H9 (cell line): Measurements from ENCODE around the gene SUPT3H. TPM values are rescaled to one million over a fixed set of nuclear protein-coding genes. Genes with fewer than 3 reads are reported as not detected.

Experiments used
- DNase-seq: peaks from one replicate; pipeline ENCODE4 v3.0.0-alpha.2; 2017
- H2AFZ ChIP-seq: one replicate; pipeline ENCODE4 v1.6.1; 2013; ENCODE audit warnings: mild to moderate bottlenecking, low read length, control low read depth, moderate library complexity
- H2AK5ac ChIP-seq: 2 replicates; pipeline ENCODE4 v1.6.1; 2013; ENCODE audit warnings: low read length, control low read depth, mixed read lengths; ENCODE audit not compliant: insufficient read length
- H2BK120ac ChIP-seq: one replicate; pipeline ENCODE4 v1.6.1; 2013; ENCODE audit warnings: low read depth, mild to moderate bottlenecking, low read length, control low read depth, inconsistent platforms; ENCODE audit not compliant: poor library complexity, severe bottlenecking
- H2BK12ac ChIP-seq: 2 replicates; pipeline ENCODE4 v1.6.1; 2013; ENCODE audit warnings: low read length, control low read depth, mixed read lengths, low read depth; ENCODE audit not compliant: insufficient read length
- H2BK15ac ChIP-seq: 2 replicates; pipeline ENCODE4 v1.6.1; 2013; ENCODE audit warnings: low read depth, low read length, control low read depth
- H2BK20ac ChIP-seq: one replicate; pipeline ENCODE4 v1.6.1; 2013; ENCODE audit warnings: low read depth, mild to moderate bottlenecking, low read length, control low read depth, inconsistent platforms; ENCODE audit not compliant: poor library complexity, severe bottlenecking
- H2BK5ac ChIP-seq: 2 replicates; pipeline ENCODE4 v1.6.1; 2013; ENCODE audit warnings: low read length, control low read depth, mixed read lengths; ENCODE audit not compliant: insufficient read length
- H3K14ac ChIP-seq: 2 replicates; pipeline ENCODE4 v1.6.1; 2013; ENCODE audit warnings: low read length, control low read depth; ENCODE audit not compliant: insufficient read depth
- H3K18ac ChIP-seq: 2 replicates; pipeline ENCODE4 v1.6.1; 2013; ENCODE audit warnings: low read depth, mild to moderate bottlenecking, mixed read lengths, low read length, control low read depth; ENCODE audit not compliant: insufficient read length
- H3K23ac ChIP-seq: 2 replicates; pipeline ENCODE4 v1.6.1; 2013; ENCODE audit warnings: low read length, control low read depth, mixed read lengths, low read depth; ENCODE audit not compliant: insufficient read length
- H3K23me2 ChIP-seq: 2 replicates; pipeline ENCODE4 v1.6.1; 2013; ENCODE audit warnings: low read depth, mild to moderate bottlenecking, mixed read lengths, low read length, control low read depth; ENCODE audit not compliant: insufficient read length, poor library complexity, severe bottlenecking
- H3K27ac ChIP-seq: 2 replicates; pipeline ENCODE4 v1.5.1; 2013; ENCODE audit warnings: low read length, control low read depth, mixed read lengths, low read depth; ENCODE audit not compliant: insufficient read length
- H3K27me3 ChIP-seq: 2 replicates; pipeline ENCODE4 v1.6.1; 2013; ENCODE audit warnings: low read length, control low read depth, inconsistent platforms; ENCODE audit not compliant: insufficient read depth
- H3K4ac ChIP-seq: 2 replicates; pipeline ENCODE4 v1.6.1; 2013; ENCODE audit warnings: low read depth, mild to moderate bottlenecking, control low read depth, inconsistent platforms, low read length, moderate library complexity
- H3K4me1 ChIP-seq: 2 replicates; pipeline ENCODE4 v1.6.1; 2013; ENCODE audit warnings: low read length, control low read depth, inconsistent platforms; ENCODE audit not compliant: insufficient read depth
- H3K4me2 ChIP-seq: 2 replicates; pipeline ENCODE4 v1.6.1; 2013; ENCODE audit warnings: low read length, control low read depth, mixed read lengths; ENCODE audit not compliant: insufficient read length, insufficient read depth
- H3K56ac ChIP-seq: 2 replicates; pipeline ENCODE4 v1.6.1; 2013; ENCODE audit warnings: low read depth, mild to moderate bottlenecking, mixed read lengths, low read length, control low read depth; ENCODE audit not compliant: insufficient read length
- H3K79me1 ChIP-seq: 2 replicates; pipeline ENCODE4 v1.6.1; 2013; ENCODE audit warnings: low read depth, mild to moderate bottlenecking, moderate library complexity, low read length, control low read depth, inconsistent platforms; ENCODE audit not compliant: insufficient read depth, poor library complexity, severe bottlenecking
- H3K79me2 ChIP-seq: 2 replicates; pipeline ENCODE4 v1.6.1; 2013; ENCODE audit warnings: low read length, control low read depth, inconsistent platforms; ENCODE audit not compliant: insufficient read depth
- H3K9ac ChIP-seq: 2 replicates; pipeline ENCODE4 v1.6.1; 2013; ENCODE audit warnings: low read length, control low read depth, mixed read lengths; ENCODE audit not compliant: insufficient read length; ENCODE audit errors: extremely low read depth
- H3K9me3 ChIP-seq: one replicate; pipeline ENCODE4 v1.6.1; 2013; ENCODE audit warnings: low read depth, low read length, inconsistent platforms; ENCODE audit not compliant: control insufficient read depth
- H3T11ph ChIP-seq: one replicate; pipeline ENCODE4 v1.6.1; 2013; ENCODE audit warnings: mild to moderate bottlenecking, low read length, control low read depth, inconsistent platforms
- H4K20me1 ChIP-seq: one replicate; pipeline ENCODE4 v1.6.1; 2013; ENCODE audit not compliant: control insufficient read depth, insufficient read length, insufficient read depth
- H4K5ac ChIP-seq: 2 replicates; pipeline ENCODE4 v1.6.1; 2013; ENCODE audit warnings: low read depth, mild to moderate bottlenecking, mixed read lengths, low read length, control low read depth; ENCODE audit not compliant: insufficient read length
- H4K8ac ChIP-seq: replicated peaks from 2 replicates; pipeline ENCODE4 v1.6.1; 2013; ENCODE audit warnings: low read length, control low read depth, mixed read lengths, low read depth; ENCODE audit not compliant: insufficient read length
- H4K91ac ChIP-seq: 2 replicates; pipeline ENCODE4 v1.6.1; 2013; ENCODE audit warnings: low read depth, mild to moderate bottlenecking, moderate library complexity, mixed read lengths, low read length, control low read depth; ENCODE audit not compliant: insufficient read length
- H3K27ac Mint-ChIP-seq, 3 experiments: 2 replicates in 2 of 3; 3 replicates in 1 of 3; pipeline ENCODE4 v1.8.0; 2020 to 2021; ENCODE audit warnings: mixed read lengths in 3 of 3, mild to moderate bottlenecking in 1 of 3, moderate library complexity in 1 of 3
- H3K27me3 Mint-ChIP-seq: 2 replicates; pipeline ENCODE4 v1.8.0; 2021; ENCODE audit warnings: low read depth, mild to moderate bottlenecking, moderate library complexity, mixed read lengths
- H3K36me3 Mint-ChIP-seq, 3 experiments: 2 replicates in 2 of 3; 3 replicates in 1 of 3; pipeline ENCODE4 v1.8.0; 2020 to 2021; ENCODE audit warnings: low read depth in 3 of 3, mixed read lengths in 3 of 3; ENCODE audit not compliant: insufficient read depth in 1 of 3
- H3K4me1 Mint-ChIP-seq, 2 experiments: 2 replicates each; pipeline ENCODE4 v1.8.0; 2020; ENCODE audit warnings: mixed read lengths in 2 of 2
- H3K4me3 Mint-ChIP-seq, 2 experiments: 2 replicates in 1 of 2; 3 replicates in 1 of 2; pipeline ENCODE4 v1.8.0; 2020 to 2021; ENCODE audit warnings: mild to moderate bottlenecking in 2 of 2, mixed read lengths in 2 of 2, moderate library complexity in 1 of 2
- H3K9me3 Mint-ChIP-seq, 2 experiments: 2 replicates in 1 of 2; 3 replicates in 1 of 2; pipeline ENCODE4 v1.8.0; 2020; ENCODE audit warnings: mild to moderate bottlenecking in 2 of 2, mixed read lengths in 2 of 2, moderate library complexity in 1 of 2
- WGBS: extraction: QIAGEN DNeasy Blood & Tissue Kit; methylation state at CpG from one replicate; pipeline ENCODE4 v1.1.7; 2013; ENCODE audit warnings: missing lambda C conversion rate, low lambda C conversion rate, mixed read lengths; ENCODE audit not compliant: insufficient read length; ENCODE audit errors: extremely low coverage; 5-methylcytosine and 5-hydroxymethylcytosine counted together
- total RNA-seq: library from RNA; stranded (reverse); gene quantifications from 2 replicates; pipeline ENCODE4 v1.2.1, GENCODE V29; 2021
- TF ChIP-seq, protein P1 (sequence below): fragments of 200-600 bp; sonication (generic); conservative IDR thresholded peaks from 3 replicates; pipeline ENCODE4 v1.8.0; 2021; ENCODE audit warnings: antibody characterized with exemption, mild to moderate bottlenecking

Gene SUPT3H
- total RNA-seq, 1 experiment from 2014 or later, result 22.5 TPM

DNA sequence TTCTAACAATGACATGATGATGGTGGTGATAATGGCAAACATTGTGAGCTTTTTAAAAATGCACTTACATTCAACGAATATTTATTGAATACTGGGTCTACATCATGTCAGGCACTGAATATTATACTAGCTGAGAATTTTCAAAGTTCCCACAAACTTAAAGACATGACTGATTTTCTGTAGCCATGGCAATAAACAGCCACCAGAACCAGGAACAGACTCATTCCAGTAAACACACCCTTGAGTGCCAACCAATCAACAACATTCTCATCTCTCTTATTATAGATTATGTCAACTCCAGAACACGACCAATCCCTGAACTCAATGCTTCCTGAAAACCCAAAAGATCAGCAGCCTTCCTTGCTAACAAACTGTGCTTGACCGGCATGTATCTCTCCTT is 262.0 kb downstream of the SUPT3H start:
- Histone ChIP-seq H2BK120ac (no peak overlapping the region), H3K23ac (no peak overlapping the region), H2BK12ac (no peak overlapping the region), H2AK5ac (no peak overlapping the region), H4K8ac (no peak overlapping the region), H3K4ac (no peak overlapping the region), H3K18ac (no peak overlapping the region), H4K5ac (no peak overlapping the region), H3K14ac (no peak overlapping the region), H3K79me1 (no peaks in the 10 kb centered on the region), H4K20me1 (no peaks in the 10 kb centered on the region), H2AFZ (no peak overlapping the region), H3T11ph (no peak overlapping the region), H3K27me3 (no peaks in the 10 kb centered on the region), H3K9ac (no peak overlapping the region), H3K27ac (no peak overlapping the region), H3K56ac (no peak overlapping the region), H2BK15ac (no peak overlapping the region), H2BK20ac (no peak overlapping the region), H2BK5ac (no peak overlapping the region), H3K4me2 (no peak overlapping the region), H3K23me2 (no peaks in the 10 kb centered on the region), H4K91ac (no peak overlapping the region), H3K4me1 (no peaks in the 10 kb centered on the region), H3K79me2 (no peaks in the 10 kb centered on the region), H3K9me3 (no peaks in the 10 kb centered on the region)
- DNase-seq, result no peak
- no CpG with 5 or more reads among the region's 3 CpGs for WGBS
- peaks cover under 1 to 7% of the 10 kb centered on the region in 2 experiments; a peak in 3 of 4 replicates for H3K4me1 Mint-ChIP-seq
- H3K27ac Mint-ChIP-seq, result no peak overlapping the region
- H3K9me3 Mint-ChIP-seq, result no peaks in the 10 kb centered on the region
- no peaks in the 10 kb centered on the region for H3K36me3 Mint-ChIP-seq
- no peak overlapping the region for H3K4me3 Mint-ChIP-seq
- no peaks in the 10 kb centered on the region for H3K27me3 Mint-ChIP-seq
- TF ChIP-seq, protein P1, sequence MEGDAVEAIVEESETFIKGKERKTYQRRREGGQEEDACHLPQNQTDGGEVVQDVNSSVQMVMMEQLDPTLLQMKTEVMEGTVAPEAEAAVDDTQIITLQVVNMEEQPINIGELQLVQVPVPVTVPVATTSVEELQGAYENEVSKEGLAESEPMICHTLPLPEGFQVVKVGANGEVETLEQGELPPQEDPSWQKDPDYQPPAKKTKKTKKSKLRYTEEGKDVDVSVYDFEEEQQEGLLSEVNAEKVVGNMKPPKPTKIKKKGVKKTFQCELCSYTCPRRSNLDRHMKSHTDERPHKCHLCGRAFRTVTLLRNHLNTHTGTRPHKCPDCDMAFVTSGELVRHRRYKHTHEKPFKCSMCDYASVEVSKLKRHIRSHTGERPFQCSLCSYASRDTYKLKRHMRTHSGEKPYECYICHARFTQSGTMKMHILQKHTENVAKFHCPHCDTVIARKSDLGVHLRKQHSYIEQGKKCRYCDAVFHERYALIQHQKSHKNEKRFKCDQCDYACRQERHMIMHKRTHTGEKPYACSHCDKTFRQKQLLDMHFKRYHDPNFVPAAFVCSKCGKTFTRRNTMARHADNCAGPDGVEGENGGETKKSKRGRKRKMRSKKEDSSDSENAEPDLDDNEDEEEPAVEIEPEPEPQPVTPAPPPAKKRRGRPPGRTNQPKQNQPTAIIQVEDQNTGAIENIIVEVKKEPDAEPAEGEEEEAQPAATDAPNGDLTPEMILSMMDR, result no peak
